ENCODE results near the gene DHRS9.
"Not testable (repeated sequence)": the region's sequence is repeated elsewhere in the genome, so short reads cannot be mapped to it uniquely, and the experiment has no call there.

Gene DHRS9

DNA sequence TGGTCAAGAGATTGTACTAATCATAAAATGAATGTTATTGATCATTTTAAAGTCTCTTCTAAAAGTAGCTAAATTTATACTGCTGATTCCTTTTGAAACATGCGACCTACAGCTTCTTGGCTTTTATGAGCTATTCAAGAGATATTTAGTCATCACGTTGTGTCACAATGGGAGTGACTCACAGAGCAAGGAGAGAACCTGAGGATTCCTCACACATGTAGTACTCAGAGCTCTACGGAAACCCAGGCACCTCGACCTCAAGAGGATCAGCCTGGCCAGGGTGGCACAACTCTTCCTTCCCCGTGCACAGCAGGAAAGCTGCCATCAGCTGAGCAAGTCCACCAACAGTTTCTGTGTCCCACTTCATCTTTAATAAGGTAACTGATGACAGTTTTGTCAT lies at the start of gene DHRS9:
DHRS9 (plus strand) TSS at position 223 of the 400 bp plus-strand sequence. CDS start 12,019 bp downstream, outside the sequence.
- DNase-seq: peak in 1 of 2 donors; percentile 54

DNA sequence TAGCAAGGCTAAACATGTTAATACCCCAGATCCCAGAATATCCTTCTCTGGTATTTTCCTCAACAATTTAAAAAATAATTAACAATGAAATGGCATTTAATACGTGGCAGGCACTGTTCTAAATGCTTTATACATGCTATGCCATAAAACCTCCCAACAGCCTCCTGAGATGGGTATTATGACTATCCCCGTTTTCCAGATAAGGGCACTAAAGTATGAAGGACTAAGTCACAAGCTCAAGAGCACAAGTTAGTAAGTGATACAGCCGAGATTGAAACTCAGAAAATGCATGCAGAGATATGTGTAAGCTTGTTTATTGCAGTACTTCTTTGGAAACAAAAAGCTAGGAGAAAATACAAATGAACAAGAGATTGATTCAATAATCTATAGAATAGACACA lies 46.2 kb upstream of the DHRS9 start:
- no peak for DNase-seq

DNA sequence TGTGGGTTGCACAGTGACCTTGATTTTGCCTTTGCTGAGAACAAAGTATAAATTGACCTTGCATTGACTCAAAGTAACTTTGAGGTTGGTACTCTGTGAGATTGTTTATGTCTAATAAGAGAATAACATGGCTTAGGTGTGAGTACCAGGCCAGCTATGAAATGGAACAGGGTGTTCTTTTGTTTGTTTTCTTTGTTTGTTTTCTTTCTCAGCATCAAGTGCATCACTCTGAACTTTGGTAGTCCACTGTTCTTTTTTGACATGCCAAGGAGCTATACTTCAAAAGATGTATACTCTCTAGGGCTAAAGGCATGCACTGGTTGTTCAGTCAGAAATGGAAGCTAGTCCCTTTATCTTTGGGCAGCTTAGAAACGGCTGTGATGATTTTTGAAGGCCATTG lies 43.3 kb upstream of the DHRS9 start:
- DNase-seq: no peak

DNA sequence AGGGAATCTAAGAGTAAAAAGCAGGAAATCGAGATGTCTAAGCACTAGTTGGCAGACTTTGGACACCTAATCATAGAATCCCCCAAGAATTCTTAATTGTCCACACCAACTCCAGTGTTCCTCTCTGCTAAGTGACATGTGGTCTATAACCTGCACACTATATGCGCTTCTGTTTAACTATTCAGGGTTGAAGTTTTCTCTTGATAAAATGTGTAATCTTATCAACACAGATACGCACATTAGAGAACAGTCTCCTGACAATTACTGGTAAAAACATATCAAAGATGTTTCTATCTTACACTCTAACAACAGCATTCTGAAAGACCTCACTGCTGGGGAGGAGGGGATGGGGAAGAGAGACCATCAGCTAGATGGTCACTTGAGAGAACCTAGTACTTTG lies 42.1 kb upstream of the DHRS9 start:
- no peak for DNase-seq

DNA sequence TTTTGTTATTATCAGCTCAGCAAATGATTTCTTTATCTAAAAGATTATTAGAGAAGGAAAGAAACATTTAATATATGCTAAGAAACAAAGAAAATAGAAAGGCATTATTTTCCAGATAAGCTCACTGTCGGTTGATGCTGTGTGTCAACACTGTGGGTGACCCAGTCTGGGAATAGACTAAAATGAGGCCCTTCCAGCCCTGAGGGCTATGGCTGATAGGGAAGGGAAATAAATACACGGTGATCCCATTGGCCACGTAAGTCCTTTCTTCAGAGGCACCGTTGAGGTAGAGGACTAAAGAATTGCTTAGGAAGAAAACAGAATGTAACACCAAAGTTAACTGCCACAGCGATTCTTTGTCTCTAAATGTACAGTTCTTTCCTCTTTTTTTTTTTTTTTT lies 40.0 kb upstream of the DHRS9 start:
- DNase-seq: no peak

DNA sequence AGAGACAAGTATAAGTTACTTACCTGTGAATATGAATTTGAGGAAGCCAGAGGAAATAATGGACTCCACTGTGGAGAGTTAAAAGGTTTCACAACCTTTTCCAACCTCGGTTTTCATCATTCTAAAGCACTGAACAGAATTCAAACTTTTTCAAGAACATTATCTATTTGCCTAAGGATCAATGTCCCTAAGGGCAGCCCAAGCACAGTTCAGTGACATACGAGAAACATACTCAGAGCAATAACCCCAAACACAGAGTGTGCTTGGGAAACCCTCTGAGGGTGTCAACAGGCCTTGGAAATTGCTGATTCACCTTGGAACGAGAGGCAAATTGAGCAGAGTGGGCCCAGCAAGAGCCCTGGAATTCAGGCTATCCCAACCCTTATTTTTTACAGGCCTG lies 38.2 kb upstream of the DHRS9 start, which contains the start of gene ABCB11:
ABCB11 (minus strand) TSS at position 123 of the 400 bp plus-strand sequence. CDS start 13,199 bp downstream, outside the sequence.
- no peak for DNase-seq

- DNase-seq: no peak
Observed at GRCh38 chr2:169034256-169034655, 35.1 kb upstream of the DHRS9 start.

DNA sequence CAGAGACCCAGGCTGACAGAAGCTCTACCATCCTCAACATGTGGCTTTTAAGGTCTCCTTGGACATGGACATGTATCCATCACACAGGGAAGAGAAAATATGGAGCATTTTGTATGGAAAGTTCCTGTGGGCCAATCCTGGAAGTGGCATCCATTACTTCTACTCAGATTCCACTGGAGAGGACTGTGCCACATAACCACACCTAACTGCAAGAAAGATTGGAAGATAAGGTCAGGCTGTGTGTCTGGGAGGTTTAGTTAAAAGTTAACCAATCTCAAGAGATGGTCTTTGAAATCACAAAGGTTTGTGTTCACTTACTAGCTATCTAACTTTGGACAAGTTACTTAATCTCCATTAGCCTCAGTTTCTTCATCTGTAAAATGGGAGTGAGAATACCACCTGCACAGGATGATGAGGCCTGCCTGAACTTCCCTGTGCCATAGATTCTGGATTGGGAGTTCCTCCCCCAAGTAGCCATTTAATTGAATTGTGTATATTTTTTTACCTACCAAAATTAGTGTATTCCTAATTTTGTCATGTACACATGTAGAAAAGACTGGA lies 34.3 kb upstream of the DHRS9 start:
- no peak for DNase-seq

DNA sequence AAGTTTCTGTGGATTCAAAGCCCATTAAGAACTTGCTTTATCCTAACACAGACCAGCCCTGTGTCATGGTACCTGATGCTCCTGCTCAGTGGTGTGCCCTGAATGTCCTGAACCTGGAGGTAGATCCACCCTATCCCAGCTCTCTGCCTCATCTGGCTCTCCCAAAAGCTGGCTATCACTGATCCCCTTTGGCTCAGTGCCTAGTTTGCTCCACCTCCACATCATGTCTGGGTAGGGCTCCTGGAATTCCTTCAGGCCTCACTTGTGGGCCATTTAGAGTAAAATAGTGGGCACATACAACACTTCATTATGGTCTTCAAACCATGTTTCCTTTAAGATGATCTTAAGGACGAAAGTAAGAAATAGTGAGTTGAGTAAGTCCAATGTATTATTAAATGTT lies 33.5 kb upstream of the DHRS9 start:
- DNase-seq: no peak

GRCh38 chr2:169036736-169037440 lies 32.5 kb upstream of the DHRS9 start:
- peak in 1 of 2 donors; percentile 6 for DNase-seq

- peak in 1 of 2 donors; percentile 13 for DNase-seq
Observed at GRCh38 chr2:169038338-169038757, 31.0 kb upstream of the DHRS9 start.

GRCh38 chr2:169039702-169040101 lies 29.7 kb upstream of the DHRS9 start:
- no peak for DNase-seq

- no peak for DNase-seq
Observed at GRCh38 chr2:169041594-169041993, 27.8 kb upstream of the DHRS9 start.

DNA sequence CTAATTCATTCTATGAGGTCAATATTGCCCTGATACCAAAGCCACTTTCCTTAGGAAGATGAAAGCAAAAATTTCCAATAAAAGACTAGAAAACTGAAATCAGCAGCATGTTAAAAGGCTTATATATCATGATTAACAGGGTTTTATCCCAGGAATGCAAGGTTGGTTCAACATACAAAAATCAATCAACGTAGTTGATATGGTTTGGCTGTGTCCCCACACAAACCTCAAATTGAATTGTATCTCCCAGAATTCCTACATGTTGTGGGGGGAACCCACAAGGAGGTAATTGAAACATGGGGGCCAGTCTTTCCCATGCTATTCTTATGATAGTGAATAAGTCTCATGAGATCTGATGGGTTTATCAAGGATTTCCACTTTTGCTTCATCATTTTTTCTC lies 26.5 kb upstream of the DHRS9 start:
- no peak for DNase-seq

GRCh38 chr2:169046440-169047151 lies 22.8 kb upstream of the DHRS9 start:
- DNase-seq: no peak

GRCh38 chr2:169047256-169048250 lies 21.8 kb upstream of the DHRS9 start:
- DNase-seq: no peak

GRCh38 chr2:169049142-169049541 lies 20.2 kb upstream of the DHRS9 start:
- no peak for DNase-seq

GRCh38 chr2:169050476-169051240 lies 18.7 kb upstream of the DHRS9 start:
- no peak for DNase-seq

GRCh38 chr2:169054575-169054974 lies 14.8 kb upstream of the DHRS9 start:
- DNase-seq: not testable (repeated sequence)

DNA sequence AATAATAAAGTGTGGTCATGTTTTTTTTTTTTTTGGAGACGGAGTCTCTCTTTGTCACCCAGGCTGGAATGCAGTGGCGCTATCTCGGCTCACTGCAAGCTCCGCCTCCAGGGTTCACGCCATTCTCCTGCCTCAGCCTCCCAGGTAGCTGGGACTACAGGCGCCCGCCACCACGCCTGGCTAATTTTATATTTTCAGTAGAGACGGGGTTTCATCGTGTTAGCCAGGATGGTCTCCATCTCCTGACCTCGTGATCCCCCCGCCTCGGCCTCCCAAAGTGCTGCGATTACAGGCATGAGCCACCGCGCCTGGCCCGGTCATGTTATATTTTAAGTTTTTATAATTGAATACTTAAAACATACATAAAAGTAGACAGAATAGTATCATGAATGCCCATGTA lies 5.2 kb upstream of the DHRS9 start:
- DNase-seq: not testable (repeated sequence)

- DNase-seq: no peak
Observed at GRCh38 chr2:169065422-169065821, 3.9 kb upstream of the DHRS9 start.

Measured in CD4-positive, alpha-beta T cell treated with Interferon alpha-2 for 1 hour (primary cell).